Nephron (organoid): ENCODE data around the gene ZNF611.
"Not testable (repeated sequence)": the region's sequence is repeated elsewhere in the genome, so short reads cannot be mapped to it uniquely, and the experiment has no call there.

Experiments
- H3K27ac Mint-ChIP-seq, 3 experiments: 2 replicates each; pipeline ENCODE4 v1.8.0; 2020; ENCODE audit warnings: mixed read lengths in 3 of 3, mild to moderate bottlenecking in 2 of 3, moderate library complexity in 1 of 3
- H3K27me3 Mint-ChIP-seq: 2 replicates; pipeline ENCODE4 v1.8.0; 2021; ENCODE audit warnings: low read depth, mild to moderate bottlenecking, moderate library complexity, mixed read lengths
- H3K36me3 Mint-ChIP-seq: 2 replicates; pipeline ENCODE4 v1.8.0; 2020; ENCODE audit warnings: low read depth, mixed read lengths
- H3K4me1 Mint-ChIP-seq: 2 replicates; pipeline ENCODE4 v1.8.0; 2020; ENCODE audit warnings: mixed read lengths
- H3K4me3 Mint-ChIP-seq, 3 experiments: 2 replicates each; pipeline ENCODE4 v1.8.0; 2020; ENCODE audit warnings: mild to moderate bottlenecking in 3 of 3, mixed read lengths in 3 of 3, moderate library complexity in 2 of 3
- H3K9me3 Mint-ChIP-seq: 2 replicates; pipeline ENCODE4 v1.8.0; 2020; ENCODE audit warnings: mixed read lengths
- CTCF ChIP-seq, 3 experiments: fragments of 200-600 bp; sonication (generic); IDR thresholded peaks; one replicate each; pipeline ENCODE4 v1.5.0; 2021; ENCODE audit warnings: antibody characterized with exemption in 3 of 3; ENCODE audit not compliant: unreplicated experiment in 3 of 3

Gene ZNF611

GRCh38 chr19:52734331-52734892 lies 432 bp downstream of the ZNF611 start:
- H3K27ac Mint-ChIP-seq, result peak overlapping the region; percentile 99 to 100 (median 99)
- peaks cover 35% of the 10 kb centered on the region for H3K4me1 Mint-ChIP-seq

DNA sequence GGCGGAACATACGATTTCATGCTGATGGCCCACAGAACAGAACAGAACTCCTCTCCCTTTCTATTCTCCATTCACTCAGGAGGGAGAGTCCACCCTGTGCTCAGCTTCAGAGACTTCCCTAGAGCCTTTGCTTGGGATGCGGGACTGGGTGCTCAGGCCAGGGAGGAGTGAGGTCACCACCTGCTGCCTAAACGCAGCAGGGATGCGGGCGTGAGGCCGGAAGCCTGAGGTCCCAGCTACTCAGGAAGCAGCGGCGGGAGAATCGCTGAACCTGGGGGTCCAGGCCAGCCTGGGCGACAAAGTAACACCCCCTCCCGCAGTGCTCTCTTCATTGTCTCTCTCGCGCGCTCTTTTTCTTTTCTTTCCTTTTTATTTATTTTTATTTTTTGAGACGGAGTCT lies 8.8 kb downstream of the ZNF611 start:
- H3K4me1 Mint-ChIP-seq, H3K9me3 Mint-ChIP-seq, H3K27ac Mint-ChIP-seq, H3K27me3 Mint-ChIP-seq, H3K4me3 Mint-ChIP-seq: not testable (repeated sequence)
- peaks cover 63% of the 10 kb centered on the region for H3K36me3 Mint-ChIP-seq

More at GRCh38 chr19:52734331-52734892, 432 bp downstream of the ZNF611 start:
- Mint-ChIP-seq H3K27me3 (no peaks in the 10 kb centered on the region), H3K9me3 (no peaks in the 10 kb centered on the region), H3K36me3 (peaks cover 9% of the 10 kb centered on the region), H3K4me3 (peak overlapping the region; percentile 95 to 96 (median 95))
- no peak for TF ChIP-seq CTCF (IDR thresholded peaks at IDR 0.05; ENCODE audit: unreplicated experiment in 3 of 3)

DNA sequence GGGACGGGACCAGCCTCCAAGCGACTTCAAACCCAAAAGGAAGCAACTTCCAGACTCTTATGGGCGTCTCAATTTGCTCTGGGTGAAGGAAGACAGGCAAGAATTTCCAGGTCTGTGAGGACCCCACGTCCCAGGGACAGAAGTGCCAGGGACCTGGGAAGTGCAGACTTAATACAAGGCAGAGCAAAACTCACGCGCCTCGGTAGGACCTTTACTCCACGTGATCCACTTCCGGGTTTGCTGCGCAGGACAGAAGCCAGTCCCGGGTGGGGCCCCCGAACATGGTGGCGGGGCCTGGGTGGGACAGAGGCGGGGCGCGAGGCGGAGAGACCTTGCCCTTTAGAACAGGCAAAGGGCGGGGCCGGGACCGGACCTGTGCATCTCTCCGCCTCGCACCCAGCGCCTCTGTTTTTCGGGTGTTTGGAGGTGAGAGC lies 9.3 kb downstream of the ZNF611 start:
- no peak overlapping the region for H3K4me3 Mint-ChIP-seq
- TF ChIP-seq CTCF (IDR thresholded peaks at IDR 0.05; ENCODE audit: unreplicated experiment in 3 of 3), result no peak
- H3K27ac Mint-ChIP-seq, result no peak overlapping the region
- no peaks in the 10 kb centered on the region for H3K27me3 Mint-ChIP-seq
- H3K9me3 Mint-ChIP-seq, result peaks cover 2% of the 10 kb centered on the region
- H3K36me3 Mint-ChIP-seq, result peaks cover 68% of the 10 kb centered on the region
- H3K4me1 Mint-ChIP-seq, result peaks cover 10% of the 10 kb centered on the region

GRCh38 chr19:52724701-52725514 lies 9.9 kb downstream of the ZNF611 start:
- H3K9me3 Mint-ChIP-seq, result peaks cover 4% of the 10 kb centered on the region

DNA sequence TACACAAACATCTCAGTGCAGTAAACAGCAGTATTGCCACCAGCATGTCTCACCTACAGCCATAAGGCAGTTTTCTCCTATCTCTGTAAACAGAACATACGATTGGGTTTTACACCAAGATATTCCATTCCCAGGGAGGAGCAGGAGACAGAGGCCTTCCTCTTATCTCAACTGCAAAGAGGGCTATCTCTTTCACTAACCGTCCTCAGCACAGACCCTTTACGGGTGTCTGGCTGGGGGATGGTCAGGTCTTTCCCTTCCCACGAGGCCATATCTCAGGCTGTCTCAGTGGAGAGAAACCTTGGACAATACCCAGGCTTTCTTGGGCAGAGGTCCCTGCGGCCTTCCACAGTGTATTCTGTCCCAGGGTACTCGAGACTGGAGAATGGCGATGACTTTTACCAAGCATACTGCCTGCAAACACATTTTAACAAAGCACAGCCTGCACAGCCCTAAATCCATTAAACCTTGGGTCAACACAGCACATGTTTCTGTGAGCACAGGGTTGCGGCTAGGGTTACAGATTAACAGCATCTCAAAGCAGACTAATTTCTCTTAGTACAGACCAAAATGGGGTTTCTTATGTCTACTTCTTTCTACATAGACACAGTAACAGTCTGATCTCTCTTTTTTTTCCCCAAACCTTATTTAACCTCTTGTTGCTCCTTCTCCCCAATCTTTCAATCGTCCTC lies 10.8 kb downstream of the ZNF611 start:
- H3K4me1 Mint-ChIP-seq, H3K27me3 Mint-ChIP-seq, H3K9me3 Mint-ChIP-seq: not testable (repeated sequence)
- H3K36me3 Mint-ChIP-seq, result peaks cover 76% of the 10 kb centered on the region
- peak overlapping the region; percentile 81 to 89 (median 84) for H3K27ac Mint-ChIP-seq
- H3K4me3 Mint-ChIP-seq, result peak overlapping the region in 1 of 3 experiments; percentile 3

More at GRCh38 chr19:52724701-52725514, 9.9 kb downstream of the ZNF611 start:
- no peaks in the 10 kb centered on the region for H3K27me3 Mint-ChIP-seq
- peaks cover 10% of the 10 kb centered on the region for H3K4me1 Mint-ChIP-seq
- H3K27ac Mint-ChIP-seq, result peak overlapping the region; percentile 81 to 89 (median 84)
- H3K36me3 Mint-ChIP-seq, result peaks cover 71% of the 10 kb centered on the region
- no peak for TF ChIP-seq CTCF (IDR thresholded peaks at IDR 0.05; ENCODE audit: unreplicated experiment in 3 of 3)
- H3K4me3 Mint-ChIP-seq, result no peak overlapping the region

DNA sequence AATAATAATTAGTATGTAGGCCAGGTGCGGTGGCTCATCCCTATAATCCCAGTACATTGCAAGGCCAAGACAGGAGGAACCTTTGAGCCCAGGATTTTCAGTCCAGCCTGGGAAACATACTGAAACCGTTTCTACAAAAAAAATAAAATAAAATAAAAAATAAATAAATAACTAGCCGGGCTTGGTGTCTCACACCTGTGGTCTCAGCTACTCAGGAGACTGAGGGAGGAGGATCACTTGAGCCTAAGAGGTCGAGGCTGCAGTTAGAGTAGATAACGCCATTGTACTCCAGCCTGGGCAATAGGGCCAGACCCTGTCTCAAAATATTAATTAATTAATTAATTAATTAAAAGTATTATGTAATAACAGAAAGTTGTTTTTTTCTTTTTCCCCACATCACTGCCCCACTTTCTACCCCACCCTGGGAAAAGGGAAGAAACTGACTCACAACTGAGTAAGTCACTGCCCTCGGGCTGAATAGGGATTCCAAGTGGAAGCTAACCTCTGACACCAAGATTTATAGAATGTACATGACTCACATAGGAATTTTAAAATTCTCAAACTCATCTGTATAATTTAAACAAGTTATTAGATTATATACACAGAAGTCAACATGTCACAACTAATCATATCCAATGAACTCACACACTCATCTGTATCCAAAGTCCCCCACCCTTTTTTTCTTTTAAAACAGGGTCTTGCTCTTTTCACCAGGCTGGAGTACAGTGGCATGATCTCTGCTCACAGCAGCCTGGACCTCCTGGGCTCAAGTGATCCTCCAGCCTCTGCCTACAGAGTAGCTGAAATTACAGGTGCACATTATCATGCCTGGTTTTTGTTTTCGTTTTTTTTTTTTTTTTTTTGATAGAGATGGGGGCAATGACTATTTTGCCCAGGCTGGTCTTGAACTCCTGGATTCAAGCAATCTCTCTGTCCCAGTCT lies 12.5 kb downstream of the ZNF611 start:
- Mint-ChIP-seq H3K36me3 (peaks cover 77% of the 10 kb centered on the region), H3K27me3 (no peaks in the 10 kb centered on the region), H3K27ac (peak overlapping the region in 1 of 3 experiments; percentile 89), H3K4me1 (peaks cover 10% of the 10 kb centered on the region), H3K9me3 (peaks cover 9% of the 10 kb centered on the region), H3K4me3 (no peak overlapping the region)
- TF ChIP-seq CTCF (IDR thresholded peaks at IDR 0.05; ENCODE audit: unreplicated experiment in 3 of 3), result no peak

GRCh38 chr19:52720541-52720940 lies 14.3 kb downstream of the ZNF611 start:
- H3K4me1 Mint-ChIP-seq, result not testable (repeated sequence)
- H3K36me3 Mint-ChIP-seq, result peaks cover 80% of the 10 kb centered on the region

More at GRCh38 chr19:52720541-52720940, 14.3 kb downstream of the ZNF611 start:
- not testable (repeated sequence) for H3K9me3 Mint-ChIP-seq, H3K27me3 Mint-ChIP-seq, H3K27ac Mint-ChIP-seq, H3K4me3 Mint-ChIP-seq
